Fibroblast of villous mesenchyme (primary cell): Measurements from ENCODE around the gene SOX6. TPM values are rescaled to one million over a fixed set of nuclear protein-coding genes. Genes with fewer than 3 reads are reported as not detected.
"Not testable (repeated sequence)": the region's sequence is repeated elsewhere in the genome, so short reads cannot be mapped to it uniquely, and the experiment has no call there.

ENCODE experiments used
- DNase-seq: peaks from one replicate; pipeline ENCODE4 v3.0.0-alpha.2; 2010; ENCODE audit warnings: low read depth
- H3K4me3 ChIP-seq: 2 replicates; pipeline ENCODE4 v1.5.1; 2011; ENCODE audit warnings: low read depth, mild to moderate bottlenecking, low read length
- CTCF ChIP-seq: IDR thresholded peaks from 2 replicates; pipeline ENCODE4 v1.5.1; 2012; ENCODE audit warnings: low read depth, mild to moderate bottlenecking, low read length; ENCODE audit not compliant: insufficient read depth
- total RNA-seq: library from RNA; depleted of rRNA; stranded (reverse); fragments of >200 nt; gene quantifications from 2 replicates; pipeline ENCODE4 v1.2.3, GENCODE V29; 2012

The SOX6 gene
- total RNA-seq, 1 donor = 22.0 TPM

- no peak overlapping the region for H3K4me3 ChIP-seq
- TF ChIP-seq CTCF = no peak
- no peak for DNase-seq
Observed at GRCh38 chr11:16382186-16382585, 25.8 kb upstream of the SOX6 start.

- DNase-seq = no peak
- no peak overlapping the region for H3K4me3 ChIP-seq
- no peak for TF ChIP-seq CTCF
Observed at GRCh38 chr11:16380941-16381568, 24.7 kb upstream of the SOX6 start.

DNA sequence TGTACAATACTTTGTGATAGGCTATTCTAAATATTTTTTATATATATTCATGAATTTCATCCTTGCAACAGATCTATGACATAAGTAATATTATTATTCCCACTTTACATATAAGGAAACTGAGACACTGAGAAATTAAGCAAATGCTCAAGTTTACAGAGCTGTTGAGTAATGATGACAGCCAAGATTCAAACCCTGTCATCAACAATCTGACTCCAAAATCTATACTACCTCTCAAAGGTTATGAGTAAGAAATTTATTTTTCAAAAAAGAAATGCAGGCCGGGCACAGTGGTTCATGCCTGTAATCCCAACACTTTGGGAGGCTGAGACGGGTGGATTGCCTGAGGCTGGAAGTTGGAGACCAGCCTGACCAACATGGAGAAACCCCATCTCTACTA, 22.6 kb upstream of the SOX6 start:
- no peak for TF ChIP-seq CTCF
- no peak overlapping the region for H3K4me3 ChIP-seq
- no peak for DNase-seq

DNA sequence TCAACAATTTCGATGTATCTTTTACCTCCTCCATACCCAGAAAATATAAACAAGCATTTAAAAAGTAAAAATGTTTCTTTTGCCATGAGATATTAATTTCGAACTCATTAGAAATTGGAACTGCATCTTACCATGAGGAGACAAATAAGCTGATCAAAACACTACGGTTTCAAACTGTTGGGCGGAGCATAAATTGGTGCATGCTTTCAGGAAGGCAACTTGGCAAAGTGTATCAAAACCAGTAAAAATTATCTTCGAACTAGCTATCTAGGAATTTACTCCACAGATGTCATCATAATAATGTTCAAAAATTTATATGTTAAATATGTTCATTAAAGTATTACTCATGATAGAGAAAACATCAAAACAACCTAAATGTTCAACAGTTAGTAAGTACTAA, 21.4 kb upstream of the SOX6 start:
- no peak overlapping the region for H3K4me3 ChIP-seq
- TF ChIP-seq CTCF = no peak
- DNase-seq = no peak

DNA sequence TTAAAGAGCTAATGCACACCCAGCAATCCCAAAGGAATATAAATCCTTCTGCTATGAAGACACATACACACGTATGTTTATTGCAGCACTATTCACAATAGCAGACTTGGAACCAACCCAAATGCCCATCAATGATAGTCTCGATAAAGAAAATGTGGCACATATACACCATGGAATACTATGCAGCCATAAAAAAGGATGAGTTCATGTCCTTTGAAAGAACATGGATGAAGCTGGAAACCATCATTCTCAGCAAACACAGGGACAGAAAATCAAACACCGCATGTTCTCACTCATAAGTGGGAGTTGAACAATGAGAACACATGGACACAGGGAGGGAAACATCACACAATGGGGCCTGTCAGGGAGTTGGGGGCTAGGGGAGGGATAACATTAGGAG, 19.3 kb upstream of the SOX6 start:
- not testable (repeated sequence) for DNase-seq, H3K4me3 ChIP-seq

- no peak for DNase-seq
- TF ChIP-seq CTCF = no peak
- H3K4me3 ChIP-seq = no peak overlapping the region
Observed at GRCh38 chr11:16373768-16374167, 17.4 kb upstream of the SOX6 start.

DNA sequence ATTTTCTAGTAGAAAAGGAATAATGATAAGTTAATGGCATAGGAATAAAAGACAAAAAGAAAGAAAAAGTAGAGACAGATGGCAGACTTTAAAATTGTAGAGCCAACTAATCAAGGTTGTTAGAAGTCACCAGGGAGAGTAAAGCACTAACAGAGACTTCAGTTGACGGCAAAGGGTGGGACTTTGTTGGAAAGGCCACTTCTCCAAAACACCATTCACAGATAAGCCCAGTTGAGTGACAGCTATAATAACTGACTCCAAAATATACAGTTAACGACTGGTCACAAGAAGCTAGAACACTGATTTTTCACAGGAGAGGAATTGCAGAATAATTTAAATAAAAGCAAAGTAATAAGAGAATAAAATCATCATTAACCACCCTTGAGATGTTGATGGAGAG, 16.0 kb upstream of the SOX6 start:
- DNase-seq = no peak
- TF ChIP-seq CTCF = no peak
- H3K4me3 ChIP-seq = no peak overlapping the region

- H3K4me3 ChIP-seq = no peak overlapping the region
- no peak for DNase-seq
- TF ChIP-seq CTCF = no peak
Observed at GRCh38 chr11:16367252-16367651, 10.9 kb upstream of the SOX6 start.
